Erythroblast (primary cell): ENCODE data around the gene NCS1.

Experiments
- GATA1 ChIP-seq: IDR thresholded peaks from 2 replicates; pipeline ENCODE4 v1.6.1; 2011; ENCODE audit warnings: low read depth, mild to moderate bottlenecking, control low read depth, low read length, moderate library complexity
- POLR2A ChIP-seq: IDR thresholded peaks from 2 replicates; pipeline ENCODE4 v1.6.1; 2011; ENCODE audit warnings: mild to moderate bottlenecking, low read length

DNA sequence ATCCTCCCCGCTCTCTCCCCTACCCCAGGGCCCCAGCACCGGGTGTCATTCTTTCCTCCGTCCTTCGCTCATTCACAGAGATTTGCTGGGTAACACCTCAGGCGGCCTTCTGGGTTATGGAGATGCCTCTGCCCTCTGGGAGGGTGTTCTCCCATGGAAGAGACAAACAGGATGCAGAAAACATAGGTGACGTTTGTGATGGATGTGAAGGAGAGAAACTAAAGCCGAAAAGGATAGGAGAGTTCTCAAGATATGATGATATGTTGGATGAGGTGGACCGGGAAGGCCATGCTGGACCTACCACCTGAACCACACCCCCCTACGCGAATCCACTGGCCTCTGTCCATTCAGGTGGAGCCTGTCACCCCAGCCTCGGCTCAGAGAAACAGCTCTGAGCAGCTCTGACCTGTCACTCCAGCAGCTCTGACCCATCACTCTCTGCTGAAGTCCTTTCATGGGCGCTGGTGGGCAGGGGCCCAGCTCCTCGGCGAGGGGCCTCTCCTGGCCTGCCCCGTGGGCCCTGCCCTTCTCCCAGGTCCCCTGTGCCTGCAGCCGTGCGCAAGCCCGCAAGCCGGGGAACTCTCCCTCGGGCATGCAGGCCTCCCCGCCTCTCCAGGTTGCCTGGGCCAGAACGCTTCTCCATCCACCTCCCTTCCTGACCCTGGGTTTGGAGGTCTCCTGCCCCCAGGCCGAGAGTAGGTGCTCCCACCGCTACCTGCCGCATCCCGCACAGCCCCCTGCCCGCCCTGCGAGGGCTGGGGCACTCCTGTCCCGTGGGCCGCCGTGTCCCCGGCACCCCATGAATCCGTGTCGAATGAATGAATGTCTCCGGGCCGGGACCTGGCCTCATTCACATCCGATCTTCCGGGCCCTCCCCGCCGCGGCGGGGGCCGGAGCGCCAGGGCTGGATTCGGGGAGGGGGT is 717 bp upstream of the NCS1 start:
- no peak for TF ChIP-seq POLR2A
- TF ChIP-seq GATA1: no peak
